WTC11 (cell line): ENCODE data around the gene ABHD12B. TPM values are rescaled to one million over a fixed set of nuclear protein-coding genes. Genes with fewer than 3 reads are reported as not detected.

Source experiments
- ATAC-seq: fragments of 200-7000 bp; cut with Tn5 transposase; 2 replicates; pipeline ENCODE4 v1.10.0; 2021; ENCODE audit warnings: mild to moderate bottlenecking, moderate library complexity
- CTCF ChIA-PET: fragments of 300-600 bp; sonication (Branson Sonifier 250); formaldehyde crosslinking; loops from one replicate; lab custom pipeline; 2021; ENCODE audit warnings: antibody characterized with exemption; lab: Charles Lee
- POLR2A ChIA-PET: fragments of 350-600 bp; sonication (Branson Sonifier 250); formaldehyde crosslinking; loops from one replicate; lab custom pipeline; 2021; ENCODE audit warnings: antibody characterized with exemption; lab: Charles Lee
- DNase-seq: peaks from one replicate; pipeline ENCODE4 v3.0.0; 2021; ENCODE audit warnings: low spot score
- H3K27ac Mint-ChIP-seq: 2 replicates; pipeline ENCODE4 v1.8.0; 2021; ENCODE audit warnings: mixed read lengths
- H3K27me3 Mint-ChIP-seq: 2 replicates; pipeline ENCODE4 v1.8.0; 2021; ENCODE audit warnings: low read depth, mild to moderate bottlenecking, moderate library complexity, mixed read lengths
- H3K36me3 Mint-ChIP-seq: 2 replicates; pipeline ENCODE4 v1.8.0; 2021; ENCODE audit warnings: mixed read lengths
- H3K4me1 Mint-ChIP-seq: 2 replicates; pipeline ENCODE4 v1.8.0; 2022; ENCODE audit warnings: mixed read lengths
- H3K4me3 Mint-ChIP-seq: 2 replicates; pipeline ENCODE4 v1.8.0; 2021; ENCODE audit warnings: mild to moderate bottlenecking, moderate library complexity, mixed read lengths
- H3K9me3 Mint-ChIP-seq: 2 replicates; pipeline ENCODE4 v1.8.0; 2021; ENCODE audit warnings: mixed read lengths
- GABPB1 ChIP-seq: sonication (generic); formaldehyde crosslinking; IDR thresholded peaks from 2 replicates; pipeline ENCODE4 v1.8.1; 2023; ENCODE audit warnings: mild to moderate bottlenecking, missing genetic modification reagents
- GRHL2 ChIP-seq: fragments of 250-450 bp; sonication (Bioruptor Pico); IDR thresholded peaks from 2 replicates; pipeline ENCODE4 v1.8.0; 2022; ENCODE audit warnings: mild to moderate bottlenecking, moderate library complexity; ENCODE audit not compliant: insufficient replicate concordance, severe bottlenecking
- HMGA2 ChIP-seq: fragments of 250-450 bp; sonication (Bioruptor Pico); IDR thresholded peaks from 2 replicates; pipeline ENCODE4 v1.4.0; 2021; ENCODE audit warnings: mild to moderate bottlenecking, moderate library complexity
- IRF2 ChIP-seq: sonication (generic); formaldehyde crosslinking; IDR thresholded peaks from 2 replicates; pipeline ENCODE4 v1.8.0; 2022; ENCODE audit warnings: low read depth, missing genetic modification reagents, borderline replicate concordance
- MYBL2 ChIP-seq: sonication (generic); formaldehyde crosslinking; IDR thresholded peaks from 2 replicates; pipeline ENCODE4 v1.8.1; 2023; ENCODE audit warnings: mild to moderate bottlenecking, moderate library complexity, missing genetic modification reagents
- TCF7 ChIP-seq: sonication (generic); formaldehyde crosslinking; IDR thresholded peaks from 2 replicates; pipeline ENCODE4 v1.8.0; 2022; ENCODE audit warnings: mild to moderate bottlenecking, low read depth, missing genetic modification reagents, moderate library complexity
- TEAD1 ChIP-seq: sonication (generic); formaldehyde crosslinking; IDR thresholded peaks from 2 replicates; pipeline ENCODE4 v1.8.0; 2022; ENCODE audit warnings: mild to moderate bottlenecking, missing genetic modification reagents
- USF1 ChIP-seq: sonication (generic); formaldehyde crosslinking; IDR thresholded peaks from 2 replicates; pipeline ENCODE4 v1.8.0; 2022; ENCODE audit warnings: mild to moderate bottlenecking, missing genetic modification reagents
- ZMAT4 ChIP-seq: fragments of 250-450 bp; sonication (Bioruptor Pico); IDR thresholded peaks from 2 replicates; pipeline ENCODE4 v1.9.0; 2021; ENCODE audit warnings: mild to moderate bottlenecking
- ZNF121 ChIP-seq: sonication (generic); formaldehyde crosslinking; IDR thresholded peaks from 2 replicates; pipeline ENCODE4 v1.8.0; 2023; ENCODE audit warnings: missing genetic modification reagents
- ZNF138 ChIP-seq: sonication (generic); formaldehyde crosslinking; conservative IDR thresholded peaks from 2 replicates; pipeline ENCODE4 v1.8.1; 2022; ENCODE audit warnings: mild to moderate bottlenecking, moderate library complexity, missing genetic modification reagents
- total RNA-seq: library from RNA; stranded (reverse); gene quantifications from 3 replicates; pipeline ENCODE4 v1.2.3, GENCODE V29; 2021
- TF ChIP-seq, protein P1 (sequence below): sonication (generic); formaldehyde crosslinking; IDR thresholded peaks from 2 replicates; pipeline ENCODE4 v1.8.0; 2022; ENCODE audit warnings: mild to moderate bottlenecking, missing genetic modification reagents
- TF ChIP-seq, protein P2 (sequence below): sonication (generic); formaldehyde crosslinking; IDR thresholded peaks from 2 replicates; pipeline ENCODE4 v1.8.1; 2022; ENCODE audit warnings: missing genetic modification reagents, borderline replicate concordance
- TF ChIP-seq, protein P3 (sequence below): sonication (generic); formaldehyde crosslinking; IDR thresholded peaks from 2 replicates; pipeline ENCODE4 v1.8.0; 2023; ENCODE audit warnings: mild to moderate bottlenecking, missing genetic modification reagents
- TF ChIP-seq, protein P4 (sequence below): sonication (generic); formaldehyde crosslinking; IDR thresholded peaks from 2 replicates; pipeline ENCODE4 v1.8.1; 2023; ENCODE audit warnings: mild to moderate bottlenecking, missing genetic modification reagents, moderate library complexity

The ABHD12B gene
- total RNA-seq, 1 experiment from 2014 or later, result 156 TPM

DNA sequence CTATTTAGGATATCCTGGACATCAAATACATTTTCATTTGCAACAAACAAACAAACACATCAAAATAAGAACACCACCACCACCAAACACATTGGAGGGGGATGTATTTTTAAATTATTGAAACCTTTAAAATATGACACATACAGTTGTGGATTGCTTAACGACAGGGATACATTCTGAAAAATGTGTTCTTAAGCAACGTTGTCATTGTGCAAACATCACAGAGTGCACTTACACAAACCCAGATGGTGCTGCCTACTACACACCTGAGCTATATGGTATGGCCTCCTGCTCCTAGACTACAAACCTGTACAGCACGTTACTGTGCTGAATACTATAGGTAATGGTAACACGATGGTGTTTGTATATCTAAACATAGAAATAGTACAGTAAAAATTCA, 53.0 kb downstream of the ABHD12B start:
- Mint-ChIP-seq H3K4me3 (no peak overlapping the region), H3K36me3 (peaks cover 52% of the 10 kb centered on the region), H3K27me3 (no peaks in the 10 kb centered on the region), H3K27ac (no peak overlapping the region)
- ChIA-PET POLR2A (no interaction called here), CTCF (interaction anchor here (0.9 to 1.5 kb wide), 2 partner anchors 20 to 64 kb away, joined by 3 read pairs; partner anchors contain the start of gene PYGL)
- DNase-seq (no peak), ATAC-seq (no peak)
- TF ChIP-seq ZNF121 (CRISPR knock-in tag), result no peak
- no peak for TF ChIP-seq TEAD1 (CRISPR knock-in tag)
- TF ChIP-seq HMGA2, result no peak
- TF ChIP-seq, protein P1, sequence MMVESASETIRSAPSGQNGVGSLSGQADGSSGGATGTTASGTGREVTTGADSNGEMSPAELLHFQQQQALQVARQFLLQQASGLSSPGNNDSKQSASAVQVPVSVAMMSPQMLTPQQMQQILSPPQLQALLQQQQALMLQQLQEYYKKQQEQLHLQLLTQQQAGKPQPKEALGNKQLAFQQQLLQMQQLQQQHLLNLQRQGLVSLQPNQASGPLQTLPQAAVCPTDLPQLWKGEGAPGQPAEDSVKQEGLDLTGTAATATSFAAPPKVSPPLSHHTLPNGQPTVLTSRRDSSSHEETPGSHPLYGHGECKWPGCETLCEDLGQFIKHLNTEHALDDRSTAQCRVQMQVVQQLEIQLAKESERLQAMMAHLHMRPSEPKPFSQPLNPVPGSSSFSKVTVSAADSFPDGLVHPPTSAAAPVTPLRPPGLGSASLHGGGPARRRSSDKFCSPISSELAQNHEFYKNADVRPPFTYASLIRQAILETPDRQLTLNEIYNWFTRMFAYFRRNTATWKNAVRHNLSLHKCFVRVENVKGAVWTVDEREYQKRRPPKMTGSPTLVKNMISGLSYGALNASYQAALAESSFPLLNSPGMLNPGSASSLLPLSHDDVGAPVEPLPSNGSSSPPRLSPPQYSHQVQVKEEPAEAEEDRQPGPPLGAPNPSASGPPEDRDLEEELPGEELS (CRISPR knock-in tag), result no peak
- no peak for TF ChIP-seq TCF7 (CRISPR knock-in tag)
- no peak for TF ChIP-seq USF1 (CRISPR knock-in tag)
- no peak for TF ChIP-seq GABPB1 (CRISPR knock-in tag)
- TF ChIP-seq IRF2 (CRISPR knock-in tag), result no peak
- TF ChIP-seq, protein P2, sequence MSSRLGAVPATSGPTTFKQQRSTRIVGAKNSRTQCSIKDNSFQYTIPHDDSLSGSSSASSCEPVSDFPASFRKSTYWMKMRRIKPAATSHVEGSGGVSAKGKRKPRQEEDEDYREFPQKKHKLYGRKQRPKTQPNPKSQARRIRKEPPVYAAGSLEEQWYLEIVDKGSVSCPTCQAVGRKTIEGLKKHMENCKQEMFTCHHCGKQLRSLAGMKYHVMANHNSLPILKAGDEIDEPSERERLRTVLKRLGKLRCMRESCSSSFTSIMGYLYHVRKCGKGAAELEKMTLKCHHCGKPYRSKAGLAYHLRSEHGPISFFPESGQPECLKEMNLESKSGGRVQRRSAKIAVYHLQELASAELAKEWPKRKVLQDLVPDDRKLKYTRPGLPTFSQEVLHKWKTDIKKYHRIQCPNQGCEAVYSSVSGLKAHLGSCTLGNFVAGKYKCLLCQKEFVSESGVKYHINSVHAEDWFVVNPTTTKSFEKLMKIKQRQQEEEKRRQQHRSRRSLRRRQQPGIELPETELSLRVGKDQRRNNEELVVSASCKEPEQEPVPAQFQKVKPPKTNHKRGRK (CRISPR knock-in tag), result no peak
- TF ChIP-seq, all 79 proteins: peak for 0
- peaks cover 18% of the 10 kb centered on the region for H3K4me1 Mint-ChIP-seq
- no peaks in the 10 kb centered on the region for H3K9me3 Mint-ChIP-seq

GRCh38 chr14:50926851-50927386, 55.1 kb downstream of the ABHD12B start:
- H3K4me3 Mint-ChIP-seq, result no peak overlapping the region
- ChIA-PET POLR2A (no interaction called here), CTCF (interaction anchor here (0.9 kb wide), 1 partner anchor 17 kb away, joined by 3 read pairs; no protein-coding TSS in a partner anchor)
- H3K27me3 Mint-ChIP-seq, result no peaks in the 10 kb centered on the region
- H3K36me3 Mint-ChIP-seq, result peaks cover 51% of the 10 kb centered on the region
- H3K9me3 Mint-ChIP-seq, result no peaks in the 10 kb centered on the region
- peaks cover 8% of the 10 kb centered on the region for H3K4me1 Mint-ChIP-seq
- no peak for TF ChIP-seq GRHL2 (CRISPR knock-in tag)
- no peak for TF ChIP-seq ZNF138
- no peak for TF ChIP-seq MYBL2
- TF ChIP-seq ZMAT4, result no peak
- TF ChIP-seq, protein P3, sequence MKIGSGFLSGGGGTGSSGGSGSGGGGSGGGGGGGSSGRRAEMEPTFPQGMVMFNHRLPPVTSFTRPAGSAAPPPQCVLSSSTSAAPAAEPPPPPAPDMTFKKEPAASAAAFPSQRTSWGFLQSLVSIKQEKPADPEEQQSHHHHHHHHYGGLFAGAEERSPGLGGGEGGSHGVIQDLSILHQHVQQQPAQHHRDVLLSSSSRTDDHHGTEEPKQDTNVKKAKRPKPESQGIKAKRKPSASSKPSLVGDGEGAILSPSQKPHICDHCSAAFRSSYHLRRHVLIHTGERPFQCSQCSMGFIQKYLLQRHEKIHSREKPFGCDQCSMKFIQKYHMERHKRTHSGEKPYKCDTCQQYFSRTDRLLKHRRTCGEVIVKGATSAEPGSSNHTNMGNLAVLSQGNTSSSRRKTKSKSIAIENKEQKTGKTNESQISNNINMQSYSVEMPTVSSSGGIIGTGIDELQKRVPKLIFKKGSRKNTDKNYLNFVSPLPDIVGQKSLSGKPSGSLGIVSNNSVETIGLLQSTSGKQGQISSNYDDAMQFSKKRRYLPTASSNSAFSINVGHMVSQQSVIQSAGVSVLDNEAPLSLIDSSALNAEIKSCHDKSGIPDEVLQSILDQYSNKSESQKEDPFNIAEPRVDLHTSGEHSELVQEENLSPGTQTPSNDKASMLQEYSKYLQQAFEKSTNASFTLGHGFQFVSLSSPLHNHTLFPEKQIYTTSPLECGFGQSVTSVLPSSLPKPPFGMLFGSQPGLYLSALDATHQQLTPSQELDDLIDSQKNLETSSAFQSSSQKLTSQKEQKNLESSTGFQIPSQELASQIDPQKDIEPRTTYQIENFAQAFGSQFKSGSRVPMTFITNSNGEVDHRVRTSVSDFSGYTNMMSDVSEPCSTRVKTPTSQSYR, result no peak
- TF ChIP-seq, protein P4, sequence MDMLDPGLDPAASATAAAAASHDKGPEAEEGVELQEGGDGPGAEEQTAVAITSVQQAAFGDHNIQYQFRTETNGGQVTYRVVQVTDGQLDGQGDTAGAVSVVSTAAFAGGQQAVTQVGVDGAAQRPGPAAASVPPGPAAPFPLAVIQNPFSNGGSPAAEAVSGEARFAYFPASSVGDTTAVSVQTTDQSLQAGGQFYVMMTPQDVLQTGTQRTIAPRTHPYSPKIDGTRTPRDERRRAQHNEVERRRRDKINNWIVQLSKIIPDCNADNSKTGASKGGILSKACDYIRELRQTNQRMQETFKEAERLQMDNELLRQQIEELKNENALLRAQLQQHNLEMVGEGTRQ (CRISPR knock-in tag), result no peak
- TF ChIP-seq, all 79 proteins: peak for 0
- no peak overlapping the region for H3K27ac Mint-ChIP-seq
- ATAC-seq (no peak), DNase-seq (no peak)
